ENCODE data around the gene SIN3B.
"Not testable (repeated sequence)": the region's sequence is repeated elsewhere in the genome, so short reads cannot be mapped to it uniquely, and the experiment has no call there.

SIN3B gene, protein sequence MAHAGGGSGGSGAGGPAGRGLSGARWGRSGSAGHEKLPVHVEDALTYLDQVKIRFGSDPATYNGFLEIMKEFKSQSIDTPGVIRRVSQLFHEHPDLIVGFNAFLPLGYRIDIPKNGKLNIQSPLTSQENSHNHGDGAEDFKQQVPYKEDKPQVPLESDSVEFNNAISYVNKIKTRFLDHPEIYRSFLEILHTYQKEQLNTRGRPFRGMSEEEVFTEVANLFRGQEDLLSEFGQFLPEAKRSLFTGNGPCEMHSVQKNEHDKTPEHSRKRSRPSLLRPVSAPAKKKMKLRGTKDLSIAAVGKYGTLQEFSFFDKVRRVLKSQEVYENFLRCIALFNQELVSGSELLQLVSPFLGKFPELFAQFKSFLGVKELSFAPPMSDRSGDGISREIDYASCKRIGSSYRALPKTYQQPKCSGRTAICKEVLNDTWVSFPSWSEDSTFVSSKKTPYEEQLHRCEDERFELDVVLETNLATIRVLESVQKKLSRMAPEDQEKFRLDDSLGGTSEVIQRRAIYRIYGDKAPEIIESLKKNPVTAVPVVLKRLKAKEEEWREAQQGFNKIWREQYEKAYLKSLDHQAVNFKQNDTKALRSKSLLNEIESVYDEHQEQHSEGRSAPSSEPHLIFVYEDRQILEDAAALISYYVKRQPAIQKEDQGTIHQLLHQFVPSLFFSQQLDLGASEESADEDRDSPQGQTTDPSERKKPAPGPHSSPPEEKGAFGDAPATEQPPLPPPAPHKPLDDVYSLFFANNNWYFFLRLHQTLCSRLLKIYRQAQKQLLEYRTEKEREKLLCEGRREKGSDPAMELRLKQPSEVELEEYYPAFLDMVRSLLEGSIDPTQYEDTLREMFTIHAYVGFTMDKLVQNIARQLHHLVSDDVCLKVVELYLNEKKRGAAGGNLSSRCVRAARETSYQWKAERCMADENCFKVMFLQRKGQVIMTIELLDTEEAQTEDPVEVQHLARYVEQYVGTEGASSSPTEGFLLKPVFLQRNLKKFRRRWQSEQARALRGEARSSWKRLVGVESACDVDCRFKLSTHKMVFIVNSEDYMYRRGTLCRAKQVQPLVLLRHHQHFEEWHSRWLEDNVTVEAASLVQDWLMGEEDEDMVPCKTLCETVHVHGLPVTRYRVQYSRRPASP

DNA sequence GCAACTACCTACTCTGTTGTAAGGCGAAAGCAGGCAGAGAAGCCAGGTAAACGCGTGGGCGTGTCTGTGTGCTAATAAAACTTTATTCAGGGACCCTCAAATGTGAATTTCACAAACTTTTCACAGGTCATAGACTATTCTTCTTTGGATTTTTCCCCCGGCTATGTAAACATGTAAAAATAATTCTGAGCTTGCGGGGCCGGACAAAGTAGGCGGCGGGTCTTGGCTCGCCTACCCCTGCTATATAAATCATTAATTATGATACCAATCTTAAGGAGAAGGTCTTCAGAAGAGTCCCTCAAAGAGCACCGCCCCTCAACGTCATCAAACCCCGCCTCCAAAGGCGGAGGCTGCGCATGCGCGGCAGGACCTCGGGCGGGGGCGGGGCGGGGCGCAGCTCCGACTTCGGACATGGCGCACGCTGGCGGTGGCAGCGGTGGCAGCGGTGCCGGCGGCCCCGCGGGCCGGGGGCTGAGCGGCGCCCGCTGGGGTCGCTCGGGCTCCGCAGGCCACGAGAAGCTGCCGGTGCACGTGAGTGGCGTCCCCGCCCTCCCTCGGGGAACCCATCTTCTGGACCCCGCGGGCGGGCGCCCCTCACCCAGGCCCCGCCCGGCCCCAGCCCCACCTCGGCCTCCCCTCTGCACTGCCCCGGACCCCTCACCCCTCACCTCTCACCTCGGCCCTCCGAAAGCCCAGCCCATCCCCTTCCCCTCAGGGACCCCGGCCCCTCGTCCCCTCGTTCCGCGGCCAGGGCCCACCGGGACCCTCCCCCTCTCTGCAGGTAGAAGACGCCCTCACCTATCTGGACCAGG lies at the start of gene SIN3B:
SIN3B (plus strand) TSS at position 389 of the 812 bp plus-strand sequence; CDS start at position 412, 23 bp downstream.
- DNase-seq = peak; percentile 95

DNA sequence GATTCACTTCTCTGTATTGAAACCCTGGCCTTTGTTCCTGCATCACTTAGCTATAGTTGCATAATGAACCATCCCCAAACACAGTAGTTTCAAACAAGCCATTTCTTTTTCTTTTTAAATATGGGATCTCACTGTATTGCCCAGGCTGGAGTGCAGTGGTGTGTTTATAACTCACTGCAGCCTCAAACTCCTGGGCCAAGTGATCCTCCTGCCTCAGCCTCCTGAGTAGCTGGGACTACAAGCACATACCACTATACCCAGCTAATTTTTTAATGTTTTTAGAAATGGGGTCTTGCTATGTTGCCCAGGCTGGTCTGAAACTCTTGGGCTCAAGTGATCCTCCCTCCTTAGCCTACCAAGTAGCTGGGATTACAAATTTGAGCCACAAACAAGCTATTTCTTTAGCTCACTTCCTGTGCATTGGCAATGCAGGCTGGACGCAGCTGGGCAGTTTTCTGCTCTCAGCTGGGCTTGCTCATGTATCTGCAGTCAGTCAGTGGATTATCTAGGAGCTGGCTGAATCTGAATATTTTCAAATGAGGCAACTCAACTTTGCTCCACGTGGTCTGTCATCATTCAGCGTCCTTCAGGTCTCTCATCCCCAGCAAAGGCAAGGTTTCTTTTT lies 49.5 kb upstream of the SIN3B start:
- DNase-seq = no peak

- DNase-seq = no peak
These were observed 46.5 kb upstream of the SIN3B start for GRCh38 chr19:16782719-16783118.

DNA sequence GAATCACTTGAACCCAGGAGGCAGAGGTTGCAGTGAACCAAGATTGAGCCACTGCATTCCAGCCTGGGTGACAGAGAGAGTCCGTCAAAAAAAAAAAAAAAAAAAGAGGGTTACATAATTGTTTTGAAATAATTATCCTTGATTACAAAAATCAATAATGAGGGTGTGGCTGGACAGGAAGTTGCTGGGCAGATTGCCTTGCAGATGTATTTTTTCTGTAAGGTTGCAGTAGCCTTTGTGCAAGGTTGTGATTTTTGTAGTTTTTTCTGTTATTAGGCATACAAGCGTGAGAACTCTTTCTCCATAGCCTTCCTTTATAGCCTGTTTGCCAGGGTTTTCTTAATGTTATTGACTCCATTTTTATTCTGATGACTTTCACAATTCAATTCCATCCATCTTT lies 40.7 kb upstream of the SIN3B start:
- no peak for DNase-seq

DNA sequence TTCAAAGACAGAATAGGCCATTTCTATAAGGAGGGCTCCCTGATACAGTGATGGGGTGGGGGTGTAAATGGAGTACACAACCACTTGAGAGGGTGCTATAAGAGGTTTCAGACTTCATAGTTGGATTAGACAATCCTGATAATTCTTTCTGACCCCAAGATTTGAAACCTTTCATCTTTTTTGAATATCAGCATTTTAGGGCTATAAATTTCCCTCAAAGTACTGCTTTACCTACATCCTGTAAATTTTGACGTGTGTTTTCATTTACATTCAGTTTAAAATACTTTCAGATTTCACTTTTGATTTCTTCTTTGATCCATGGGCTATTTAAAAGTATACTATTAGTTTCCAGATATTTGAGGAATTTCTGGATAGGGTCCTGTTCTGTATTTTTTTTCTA lies 40.0 kb upstream of the SIN3B start:
- no peak for DNase-seq

DNA sequence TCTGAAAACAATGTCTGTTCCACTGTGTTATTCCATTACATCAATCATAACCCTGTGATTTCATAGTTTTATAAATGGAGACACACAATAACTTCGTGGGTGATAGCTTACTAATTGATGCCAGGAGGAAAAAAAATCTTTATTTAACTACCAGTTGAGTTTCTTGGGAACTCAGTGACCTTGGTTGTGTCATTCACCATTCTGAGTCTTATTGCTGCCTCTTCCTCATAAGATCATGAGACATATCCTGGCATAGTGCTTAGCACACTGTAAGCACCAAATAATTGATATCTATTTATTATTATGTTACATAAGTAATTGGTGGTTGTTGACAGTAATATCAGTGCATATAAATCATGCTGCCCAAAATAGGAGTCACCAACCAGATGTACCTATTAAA lies 39.1 kb upstream of the SIN3B start:
- no peak for DNase-seq

DNA sequence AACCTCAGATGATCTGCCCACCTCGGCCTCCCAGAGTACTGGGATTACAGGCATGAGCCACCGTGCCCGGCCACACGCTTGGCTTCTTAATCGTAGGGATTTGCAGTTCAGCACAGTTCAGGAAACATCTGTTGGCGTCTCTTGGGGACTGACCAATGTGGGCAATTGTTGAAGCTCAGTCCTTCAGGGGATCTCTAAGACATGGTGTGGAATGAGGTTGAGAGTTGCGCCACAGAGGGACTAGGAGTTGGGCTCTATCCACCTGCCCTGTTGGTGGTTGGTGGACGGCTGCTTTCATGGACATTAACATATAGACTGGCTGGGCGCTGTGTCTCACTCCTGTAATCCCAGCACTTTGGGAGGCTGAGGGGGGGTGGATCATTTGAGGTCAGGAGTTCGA lies 37.3 kb upstream of the SIN3B start:
- DNase-seq = no peak

- no peak for DNase-seq
These were observed 34.4 kb upstream of the SIN3B start for GRCh38 chr19:16794456-16795441.

DNA sequence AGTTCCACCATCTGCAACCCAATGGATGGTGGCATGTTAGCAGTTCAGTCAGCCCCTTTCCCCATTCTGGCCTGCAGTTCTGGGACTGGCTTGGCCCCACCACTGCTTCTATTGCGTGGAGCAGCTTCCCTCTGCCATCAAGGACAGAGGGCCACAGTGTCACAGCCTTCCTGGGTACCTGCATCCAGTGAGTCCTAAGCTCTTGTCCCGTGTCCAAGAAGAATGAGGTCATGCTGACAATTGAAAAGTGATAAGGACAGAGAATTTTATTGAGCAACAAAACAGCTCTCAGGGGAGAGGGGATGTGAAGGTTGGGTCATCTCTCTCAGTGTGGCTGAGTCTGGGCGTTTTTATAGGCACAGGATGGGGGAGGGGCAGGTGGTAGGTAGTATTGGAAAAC lies 33.5 kb upstream of the SIN3B start:
- no peak for DNase-seq

DNA sequence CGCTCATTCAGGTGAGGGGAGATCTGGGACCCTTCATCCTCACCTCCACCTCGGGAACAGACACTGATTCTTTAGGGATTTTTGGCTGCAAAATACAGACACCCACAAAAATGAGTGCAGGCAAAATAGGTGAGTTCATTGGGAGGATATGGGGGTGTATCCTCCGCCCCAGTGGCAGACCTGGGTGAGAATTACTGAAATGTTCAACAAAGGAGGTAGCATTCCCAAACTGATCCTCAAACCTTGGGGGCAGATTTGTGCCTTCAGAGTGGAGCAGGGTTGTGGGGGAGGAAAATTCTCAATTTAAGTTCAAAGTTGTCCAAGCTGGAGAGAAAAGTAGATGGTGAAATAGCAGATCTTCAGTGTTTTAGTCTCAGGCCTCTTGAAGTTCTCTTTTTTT lies 31.3 kb upstream of the SIN3B start:
- DNase-seq = no peak

GRCh38 chr19:16798326-16798725 lies 30.9 kb upstream of the SIN3B start:
- DNase-seq = not testable (repeated sequence)

DNA sequence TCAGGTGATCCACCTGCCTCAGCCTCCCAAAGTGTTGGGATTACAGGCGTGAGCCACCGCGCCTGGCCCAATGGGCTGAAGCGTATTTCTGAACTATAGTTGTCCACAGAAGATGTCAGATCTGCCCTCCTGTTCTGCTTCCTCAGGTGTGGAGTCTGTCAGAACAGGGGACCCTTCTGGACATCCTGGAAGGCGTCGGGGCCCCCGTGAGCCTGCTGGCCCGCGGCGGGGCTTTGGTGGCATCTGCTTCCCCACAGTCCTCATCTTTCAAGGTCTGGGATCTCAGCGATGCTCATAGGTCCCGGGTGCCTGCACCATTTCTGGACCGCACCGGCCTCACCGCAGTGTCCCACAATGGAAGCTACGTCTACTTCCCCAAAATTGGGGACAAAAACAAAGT lies 29.5 kb upstream of the SIN3B start:
- no peak for DNase-seq

- no peak for DNase-seq
These were observed 27.6 kb upstream of the SIN3B start for GRCh38 chr19:16801600-16802013.

GRCh38 chr19:16804176-16804575 lies 25.0 kb upstream of the SIN3B start:
- no peak for DNase-seq

GRCh38 chr19:16807549-16808284 lies 21.5 kb upstream of the SIN3B start:
- DNase-seq = no peak

DNA sequence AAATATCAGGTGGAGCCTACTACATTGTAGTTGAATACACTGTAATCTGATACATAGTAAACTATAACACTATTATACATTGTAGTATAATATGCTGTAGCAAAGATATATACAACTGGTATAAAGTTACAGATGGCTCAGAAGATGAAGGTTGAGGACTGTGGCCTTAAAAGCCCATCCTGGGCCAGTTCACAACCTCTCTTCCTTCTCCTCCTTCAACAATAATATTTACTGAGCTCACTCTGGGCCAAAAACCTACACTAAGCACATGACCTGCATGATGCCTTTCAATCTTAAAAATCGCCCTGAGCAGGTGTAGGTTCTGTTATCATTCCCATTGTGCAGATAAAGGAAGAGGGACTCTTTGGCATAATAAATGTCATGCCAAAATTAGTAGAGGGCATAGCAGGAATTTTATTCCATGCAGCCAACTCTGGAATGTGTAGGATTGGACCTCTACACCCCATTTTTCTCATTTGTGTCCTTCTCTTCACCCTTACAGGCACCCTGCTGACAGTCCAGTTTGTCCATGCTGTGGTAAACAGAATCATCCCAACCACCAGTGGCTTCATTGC lies 14.6 kb upstream of the SIN3B start:
- peak; percentile 23 for DNase-seq

GRCh38 chr19:16820056-16820455 lies 9.1 kb upstream of the SIN3B start:
- DNase-seq = no peak

DNA sequence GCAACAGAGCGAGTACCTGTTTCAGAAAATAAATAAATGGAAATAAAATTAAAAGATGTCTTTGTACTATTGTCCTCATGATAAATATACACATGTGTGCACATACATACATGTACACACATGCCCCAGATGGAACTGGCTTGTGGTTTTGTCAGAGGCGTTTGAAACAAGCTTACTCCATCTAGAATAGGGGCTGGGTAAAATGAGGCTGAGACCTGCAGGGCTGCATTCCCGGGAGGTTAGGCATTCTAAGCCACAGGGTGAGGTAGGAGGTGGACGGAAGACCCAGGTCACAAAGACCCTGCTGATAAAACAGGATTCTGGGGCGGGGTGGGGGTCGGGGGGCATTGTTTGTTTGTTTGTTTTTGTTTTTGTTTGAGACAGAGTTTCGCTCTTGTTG lies 8.1 kb upstream of the SIN3B start:
- DNase-seq = no peak

GRCh38 chr19:16822648-16823047 lies 6.5 kb upstream of the SIN3B start:
- DNase-seq = no peak

Data from retina (tissue), 1 donor.